GM20431 (cell line): ENCODE results near the gene ADIPOR2.
"Not testable (repeated sequence)": the region's sequence is repeated elsewhere in the genome, so short reads cannot be mapped to it uniquely, and the experiment has no call there.

Source experiments
- in situ Hi-C: fragments of 300-500 bp; cut with MseI, MboI; formaldehyde crosslinking; loops from one replicate; pipeline ENCODE4 v1.15.0; 2020; ENCODE audit warnings: low sequenced_read_pairs; ENCODE audit not compliant: unreplicated experiment

The ADIPOR2 gene

DNA sequence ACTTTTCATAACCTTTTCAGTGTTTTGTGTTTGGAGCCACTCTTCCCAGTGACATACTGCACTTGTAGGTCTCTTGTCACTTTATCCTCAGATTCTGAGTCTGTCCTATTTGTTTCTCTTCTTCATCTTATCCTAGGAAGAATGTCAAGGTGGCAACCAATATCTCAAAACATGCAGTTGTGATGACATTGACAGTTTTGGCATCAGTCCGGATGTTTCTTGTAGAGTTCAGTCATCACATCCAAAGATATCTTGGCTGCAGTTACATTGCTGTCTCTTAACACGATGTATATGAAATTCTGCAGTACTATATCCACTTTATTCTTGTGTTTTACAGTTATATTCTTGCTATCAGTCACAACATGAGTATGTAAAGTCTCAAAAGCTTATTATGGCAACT lies 6.4 kb downstream of the ADIPOR2 start:
- in situ Hi-C loops: no loop called here

DNA sequence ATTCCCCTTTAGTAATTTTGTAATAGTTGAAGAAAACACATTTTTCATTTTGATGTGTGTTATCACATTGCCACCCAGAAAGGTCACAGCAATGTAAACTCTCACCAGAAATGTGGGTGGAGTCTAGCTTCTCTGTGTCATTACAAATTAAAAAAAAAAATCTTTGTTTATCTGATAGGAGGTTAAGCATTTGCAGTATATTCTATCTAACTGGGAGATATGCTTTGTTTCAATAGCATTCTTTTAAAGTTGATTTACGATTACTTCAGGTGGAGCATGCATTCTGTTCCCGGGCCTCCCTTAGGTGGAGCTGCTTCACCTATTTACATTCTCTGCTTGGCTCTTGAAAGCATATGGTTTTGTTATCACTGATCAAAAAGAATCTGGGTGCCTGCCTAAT lies 7.8 kb downstream of the ADIPOR2 start:
- in situ Hi-C loops: no loop called here

DNA sequence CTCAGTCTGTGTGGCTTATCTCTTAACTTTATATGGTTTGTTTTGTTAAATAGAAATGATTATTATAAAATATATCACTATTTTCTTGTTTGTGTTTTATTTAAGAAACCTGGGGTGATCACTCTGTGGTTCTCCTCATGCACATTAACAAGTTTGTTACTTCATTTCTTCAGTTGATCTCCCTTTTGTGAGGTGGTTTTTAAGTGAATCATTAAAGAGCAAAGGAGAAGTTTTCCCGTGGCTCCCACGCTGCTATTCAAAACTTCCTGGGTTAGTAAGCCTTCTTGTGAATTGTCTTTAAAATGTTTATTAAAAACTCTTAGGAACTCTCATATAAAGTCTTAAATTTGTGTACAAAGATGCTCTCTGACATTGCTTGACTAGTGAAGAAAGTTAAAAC lies 11.8 kb downstream of the ADIPOR2 start:
- in situ Hi-C loops: no loop called here

- in situ Hi-C loops: no loop called here
Measured at GRCh38 chr12:1703771-1704722, 13.2 kb downstream of the ADIPOR2 start.

GRCh38 chr12:1705774-1706631 lies 15.1 kb downstream of the ADIPOR2 start:
- in situ Hi-C loops: no loop called here

GRCh38 chr12:1706632-1706980 lies 15.7 kb downstream of the ADIPOR2 start:
- in situ Hi-C loops: no loop called here

DNA sequence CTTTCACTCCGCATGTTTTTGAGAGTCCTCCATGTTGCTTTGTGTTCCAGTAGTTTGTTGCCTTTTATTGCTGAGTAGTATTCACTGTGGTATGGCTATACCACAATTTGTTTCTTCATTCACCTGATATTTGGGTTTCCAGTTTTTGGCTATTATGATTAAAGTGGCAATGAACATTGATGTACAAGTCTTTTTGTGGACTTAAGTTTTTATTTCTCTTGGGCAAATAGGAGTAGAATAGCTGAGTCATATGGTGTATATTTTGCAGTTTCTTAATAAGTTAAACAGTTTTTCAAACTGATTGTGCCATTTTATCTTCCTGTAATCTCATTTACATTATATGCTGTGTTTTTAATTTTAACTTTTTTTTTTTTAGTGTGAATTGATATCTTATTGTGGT lies 16.2 kb downstream of the ADIPOR2 start:
- in situ Hi-C loops: no loop called here

DNA sequence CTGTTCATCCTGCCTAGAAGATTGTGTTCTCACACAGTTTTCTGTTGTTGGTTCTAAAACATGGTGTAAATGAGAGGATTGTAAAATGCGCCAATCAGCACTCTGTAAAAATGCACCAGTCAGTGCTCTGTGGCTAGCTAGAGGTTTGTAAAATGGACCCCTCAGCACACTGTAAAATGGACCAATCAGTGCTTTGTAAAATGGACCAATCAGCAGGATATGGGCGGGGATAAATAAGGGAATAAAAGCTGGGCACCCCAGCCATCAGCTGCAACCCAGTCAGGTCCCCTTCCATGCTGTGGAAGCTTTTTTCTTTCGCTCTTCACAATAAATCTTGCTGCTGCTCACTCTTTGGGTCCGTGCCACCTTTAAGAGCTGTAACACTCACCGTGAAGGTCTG lies 19.1 kb downstream of the ADIPOR2 start:
- in situ Hi-C loops: not testable (repeated sequence)

DNA sequence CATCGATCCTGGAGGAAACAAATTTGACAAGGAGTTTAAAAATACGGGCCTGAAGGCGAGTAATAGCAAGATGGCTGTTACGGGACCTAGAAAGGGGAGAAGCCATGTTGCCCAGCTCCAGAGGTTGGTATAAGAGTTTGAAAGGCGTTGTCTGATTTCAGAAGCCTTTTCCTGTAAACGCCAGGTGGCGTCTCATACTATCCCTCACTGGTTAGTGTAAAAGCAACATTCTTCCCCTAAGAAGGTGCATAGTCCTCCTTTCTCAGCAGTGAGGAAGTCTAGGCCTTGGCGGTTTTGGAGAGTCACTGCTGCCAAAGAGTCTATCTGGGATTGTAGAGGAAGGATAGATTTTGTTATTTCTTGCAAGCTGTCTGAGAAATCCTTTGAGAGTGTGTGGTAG lies 20.0 kb downstream of the ADIPOR2 start:
- in situ Hi-C loops: not testable (repeated sequence)

DNA sequence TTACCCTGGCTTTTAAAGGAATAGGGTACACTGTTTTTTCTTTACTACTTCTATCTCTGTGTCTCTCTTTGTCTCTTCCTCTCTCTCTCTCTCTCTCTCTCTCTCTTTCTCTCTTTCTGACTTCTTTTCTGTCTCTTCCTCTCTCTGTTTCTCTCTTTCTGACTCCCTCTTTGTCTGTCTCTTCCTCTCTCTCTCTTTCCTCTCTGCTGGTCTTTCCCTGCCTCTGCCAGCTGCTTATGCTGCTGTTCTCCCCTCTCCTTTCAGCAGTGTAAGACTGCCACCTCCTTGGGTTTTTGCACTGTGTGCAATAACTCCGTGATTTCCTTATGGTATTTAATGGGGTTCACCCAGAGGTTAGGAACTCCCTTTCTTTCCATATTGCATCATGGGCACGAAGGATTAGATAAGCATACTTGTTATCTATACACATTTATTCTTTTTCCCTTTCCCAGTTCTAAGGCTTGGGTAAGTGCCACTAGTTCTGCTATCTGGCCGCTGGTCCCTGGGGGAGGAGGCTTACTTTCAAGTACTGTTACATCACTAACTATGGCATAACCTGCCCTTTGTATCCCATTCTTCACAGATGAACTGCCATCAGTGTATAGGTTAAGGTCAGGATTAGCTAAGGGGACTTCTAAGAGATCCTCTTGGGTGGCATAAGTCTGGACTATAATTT lies 20.8 kb downstream of the ADIPOR2 start:
- in situ Hi-C loops: not testable (repeated sequence)

- in situ Hi-C loops: not testable (repeated sequence)
Measured at GRCh38 chr12:1712305-1712704, 21.4 kb downstream of the ADIPOR2 start.

GRCh38 chr12:1712852-1713251 lies 22.0 kb downstream of the ADIPOR2 start:
- in situ Hi-C loops: not testable (repeated sequence)

GRCh38 chr12:1713783-1714348 lies 23.0 kb downstream of the ADIPOR2 start:
- in situ Hi-C loops: not testable (repeated sequence)

GRCh38 chr12:1715459-1715858 lies 24.6 kb downstream of the ADIPOR2 start:
- in situ Hi-C loops: not testable (repeated sequence)

DNA sequence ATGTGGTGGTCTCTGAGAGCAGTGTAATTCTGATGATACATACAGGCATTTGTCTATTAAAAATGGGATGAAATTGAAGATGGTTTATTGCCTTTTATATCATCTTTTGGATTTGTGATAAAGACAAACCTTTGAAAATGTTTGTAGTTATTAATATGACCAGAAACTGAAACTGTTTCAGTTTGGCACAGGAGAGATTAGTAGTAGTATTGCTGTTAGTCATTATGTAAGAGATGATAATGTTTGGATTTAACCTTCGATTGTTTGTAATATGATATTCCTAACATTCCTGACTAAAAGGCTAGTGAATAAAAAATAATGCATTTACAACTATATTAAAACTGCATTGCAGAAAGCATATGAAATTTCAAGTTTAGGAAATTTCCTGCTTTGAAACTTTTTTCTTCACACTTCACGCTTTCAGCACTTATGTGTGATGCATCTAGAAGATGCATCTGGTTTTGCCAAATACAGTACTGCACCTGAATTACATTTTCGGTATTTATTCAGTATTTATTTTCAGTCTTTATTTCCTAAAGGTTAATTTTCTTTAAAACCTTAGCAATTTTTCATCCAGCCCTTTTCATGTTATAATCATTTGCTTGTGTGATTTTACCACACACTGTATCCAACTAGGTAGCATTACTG lies 25.5 kb downstream of the ADIPOR2 start:
- in situ Hi-C loops: no loop called here

- in situ Hi-C loops: no loop called here
Measured at GRCh38 chr12:1716911-1717310, 26.0 kb downstream of the ADIPOR2 start.

DNA sequence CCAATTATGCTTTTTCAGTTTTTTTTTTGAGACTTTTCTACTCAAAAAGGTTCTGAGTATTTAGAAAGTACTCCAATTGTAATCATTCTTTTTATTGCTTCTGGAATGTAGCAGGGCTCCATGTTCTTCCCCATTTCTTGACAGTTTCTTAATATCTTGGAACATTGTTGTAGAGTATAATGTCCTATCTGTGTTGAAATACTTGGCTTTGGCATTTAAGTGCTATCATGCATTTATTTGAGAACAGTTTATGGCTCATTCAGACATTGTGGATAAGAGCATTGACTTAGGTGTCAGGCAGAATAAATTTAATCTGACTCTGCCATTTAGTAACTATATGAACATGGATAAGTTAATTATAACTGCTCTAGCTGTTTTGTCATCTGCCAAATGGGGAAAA lies 28.3 kb downstream of the ADIPOR2 start:
- in situ Hi-C loops: no loop called here

- in situ Hi-C loops: no loop called here
Measured at GRCh38 chr12:1720494-1720893, 29.6 kb downstream of the ADIPOR2 start.

DNA sequence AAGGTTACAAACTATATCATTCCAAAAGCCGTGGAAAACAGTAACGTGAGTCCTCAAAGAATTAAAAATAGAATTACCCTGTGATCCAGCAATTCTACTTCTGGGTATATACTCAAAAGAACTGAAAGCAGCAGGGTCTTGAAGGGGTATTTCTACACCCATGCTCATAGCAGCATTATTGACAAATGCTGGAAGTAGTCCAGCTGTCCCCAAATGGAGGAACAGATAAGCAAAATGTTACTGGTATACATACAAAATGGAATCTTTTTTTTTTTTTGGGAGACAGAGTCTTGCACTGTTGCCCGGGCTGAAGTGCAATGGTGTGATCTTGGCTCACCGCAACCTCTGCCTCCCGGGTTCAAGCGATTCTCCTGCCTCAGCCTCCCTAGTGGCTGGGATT lies 32.9 kb downstream of the ADIPOR2 start:
- in situ Hi-C loops: no loop called here

- in situ Hi-C loops: no loop called here
Measured at GRCh38 chr12:1724250-1724649, 33.4 kb downstream of the ADIPOR2 start.
